ENCODE results near the gene RASSF4. TPM values are rescaled to one million over a fixed set of nuclear protein-coding genes. Genes with fewer than 3 reads are reported as not detected.

The RASSF4 gene
- total RNA-seq, 2 experiments from 2014 or later, result 0.50 to 1.2 TPM

DNA sequence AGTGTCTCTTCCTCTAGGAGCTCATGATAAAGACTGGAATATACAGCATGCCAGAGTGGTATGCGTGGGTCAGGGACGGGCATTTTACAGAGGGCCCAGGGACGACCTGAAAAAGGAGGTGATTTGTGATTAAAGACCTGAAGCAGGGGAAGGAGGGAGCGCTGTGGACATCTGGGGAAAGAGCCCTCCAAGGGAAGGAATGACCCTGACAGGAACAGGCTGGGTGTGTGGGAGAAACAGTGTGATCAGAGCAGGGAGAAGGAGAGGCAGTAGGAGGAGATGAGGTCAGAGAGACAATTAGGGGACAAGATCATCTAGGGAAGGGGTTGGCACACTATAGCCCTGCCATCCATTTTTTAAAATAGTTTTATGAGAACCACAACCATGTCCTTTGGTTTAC lies 3.4 kb upstream of the RASSF4 start:
- no peak for DNase-seq
- Mint-ChIP-seq H3K27me3 (no peaks in the 10 kb centered on the region), H3K9me3 (no peaks in the 10 kb centered on the region), H3K4me3 (no peak overlapping the region), H3K27ac (no peak overlapping the region), H3K4me1 (peaks cover 15% of the 10 kb centered on the region), H3K36me3 (ENCODE audit: low read depth) (peaks cover 8% of the 10 kb centered on the region)
- ChIA-PET POLR2A (no interaction called here), CTCF (no interaction called here)

- ChIA-PET POLR2A (no interaction called here), CTCF (no interaction called here)
- H3K27ac Mint-ChIP-seq, result no peak overlapping the region
- no peak for DNase-seq
- peaks cover 15% of the 10 kb centered on the region for H3K4me1 Mint-ChIP-seq
- H3K36me3 Mint-ChIP-seq (ENCODE audit: low read depth), result peaks cover 8% of the 10 kb centered on the region
- no peaks in the 10 kb centered on the region for H3K9me3 Mint-ChIP-seq
- H3K27me3 Mint-ChIP-seq, result no peaks in the 10 kb centered on the region
- H3K4me3 Mint-ChIP-seq, result no peak overlapping the region
Measured at GRCh38 chr10:44956717-44957706, 2.6 kb upstream of the RASSF4 start.

GRCh38 chr10:44958196-44958897 lies 1.3 kb upstream of the RASSF4 start:
- H3K27ac Mint-ChIP-seq, result no peak overlapping the region
- no peak for DNase-seq
- H3K4me1 Mint-ChIP-seq, result peaks cover 15% of the 10 kb centered on the region
- H3K4me3 Mint-ChIP-seq, result peak overlapping the region; percentile 79
- no peaks in the 10 kb centered on the region for H3K27me3 Mint-ChIP-seq
- CTCF ChIA-PET, result no interaction called here
- H3K9me3 Mint-ChIP-seq, result no peaks in the 10 kb centered on the region
- H3K36me3 Mint-ChIP-seq (ENCODE audit: low read depth), result peaks cover 8% of the 10 kb centered on the region
- POLR2A ChIA-PET, result interaction anchor here (0.9 to 1.8 kb wide), 4 partner anchors 8 to 16 kb away, joined by 3 to 4 read pairs (median 4); no protein-coding TSS in a partner anchor

DNA sequence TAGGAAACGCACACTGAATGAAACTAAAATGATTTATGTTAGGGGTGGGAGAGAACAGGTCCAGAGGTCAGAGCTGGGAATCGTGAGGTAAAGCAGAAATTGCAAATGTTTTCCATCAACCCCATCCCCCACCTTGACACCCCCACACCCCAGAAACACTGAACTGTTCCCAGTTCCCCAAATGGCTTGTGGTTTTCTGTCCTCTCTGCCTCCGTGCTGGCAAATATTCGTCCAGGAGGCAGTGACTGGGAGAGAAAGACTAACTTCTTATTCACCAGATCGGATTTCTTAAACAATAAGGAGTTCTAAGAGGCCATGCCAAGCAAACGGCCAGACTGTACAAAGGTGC lies 730 bp upstream of the RASSF4 start:
- peak overlapping the region; percentile 79 for H3K4me3 Mint-ChIP-seq

DNA sequence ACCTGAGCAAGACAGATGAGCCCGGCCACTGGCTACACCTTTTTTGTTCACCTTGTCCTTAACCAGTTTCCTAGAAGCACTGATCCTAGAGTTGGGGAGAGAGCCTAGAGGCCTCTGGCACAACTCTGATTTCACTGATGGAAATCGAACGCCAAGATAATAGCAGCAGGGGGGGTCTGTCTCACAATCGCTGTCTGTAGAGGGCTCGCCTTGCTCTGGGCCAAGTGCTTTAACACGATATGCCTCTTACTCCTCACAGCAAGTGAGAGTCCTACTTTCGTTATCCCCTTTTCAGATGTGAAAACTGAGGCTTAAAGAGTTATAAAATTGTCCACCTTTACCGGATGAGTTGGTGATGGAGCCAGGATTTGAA lies 472 bp downstream of the RASSF4 start:
- no peaks in the 10 kb centered on the region for H3K27me3 Mint-ChIP-seq
- H3K36me3 Mint-ChIP-seq (ENCODE audit: low read depth), result peaks cover 8% of the 10 kb centered on the region
- H3K4me3 Mint-ChIP-seq, result peak overlapping the region; percentile 58
- H3K27ac Mint-ChIP-seq, result no peak overlapping the region
- POLR2A ChIA-PET, result interaction anchor here (0.9 to 1.8 kb wide), 2 partner anchors 8 to 14 kb away, joined by 3 to 4 read pairs; no protein-coding TSS in a partner anchor
- no peaks in the 10 kb centered on the region for H3K9me3 Mint-ChIP-seq
- DNase-seq, result no peak
- CTCF ChIA-PET, result interaction anchor here (1.0 kb wide), 1 partner anchor 16 kb away, joined by 3 read pairs; no protein-coding TSS in a partner anchor
- H3K4me1 Mint-ChIP-seq, result peaks cover 15% of the 10 kb centered on the region

More for the DNA sequence above, 730 bp upstream of the RASSF4 start:
- Mint-ChIP-seq H3K4me1 (peaks cover 15% of the 10 kb centered on the region), H3K27me3 (no peaks in the 10 kb centered on the region), H3K36me3 (ENCODE audit: low read depth) (peaks cover 8% of the 10 kb centered on the region), H3K9me3 (no peaks in the 10 kb centered on the region), H3K27ac (peak overlapping the region; percentile 35)
- CTCF ChIA-PET, result interaction anchor here (0.9 kb wide), 1 partner anchor 26 kb away, joined by 3 read pairs; no protein-coding TSS in a partner anchor
- POLR2A ChIA-PET, result interaction anchor here (1.0 to 1.8 kb wide), 4 partner anchors 8 to 14 kb away, joined by 3 to 4 read pairs (median 4); no protein-coding TSS in a partner anchor
- no peak for DNase-seq

DNA sequence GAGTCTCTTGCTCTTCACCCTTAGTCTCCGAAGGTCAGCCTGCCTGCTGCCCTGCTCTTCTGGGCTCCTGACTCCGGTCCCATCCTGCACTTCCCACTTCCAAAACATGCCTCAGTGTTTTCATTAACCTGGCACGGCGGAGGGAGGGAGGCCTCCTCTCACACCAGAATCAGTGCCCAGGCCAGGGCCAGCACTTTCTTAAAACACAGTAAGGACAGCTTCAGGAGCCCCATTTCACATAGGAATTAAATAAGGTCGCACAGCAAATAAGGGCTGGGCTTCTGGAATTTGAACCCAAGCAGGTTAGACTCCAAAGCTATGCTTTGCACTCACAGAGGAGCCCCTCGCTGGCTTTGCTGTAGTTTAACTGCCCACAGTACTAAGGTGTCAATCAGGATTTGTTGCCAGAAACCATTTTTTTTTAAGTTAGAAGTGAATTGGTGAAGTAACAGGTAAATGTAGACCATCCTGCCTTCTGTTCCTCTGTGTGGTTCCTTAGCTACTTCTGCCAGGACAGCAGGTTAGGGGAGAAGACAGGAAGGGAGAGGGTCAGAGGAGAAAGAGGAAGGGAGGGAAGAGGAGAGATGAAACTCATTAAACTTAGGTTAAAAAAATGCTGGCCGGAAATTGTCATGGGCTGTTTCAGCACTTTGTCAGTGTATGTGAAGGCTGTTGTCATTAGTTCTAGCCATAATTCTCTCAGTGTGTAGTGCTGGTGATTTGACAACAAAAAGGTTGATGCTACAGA lies 1.1 kb downstream of the RASSF4 start:
- no peak for DNase-seq
- CTCF ChIA-PET, result no interaction called here
- H3K27me3 Mint-ChIP-seq, result no peaks in the 10 kb centered on the region
- no peak overlapping the region for H3K27ac Mint-ChIP-seq
- H3K9me3 Mint-ChIP-seq, result no peaks in the 10 kb centered on the region
- peaks cover 8% of the 10 kb centered on the region for H3K36me3 Mint-ChIP-seq (ENCODE audit: low read depth)
- peaks cover 15% of the 10 kb centered on the region for H3K4me1 Mint-ChIP-seq
- POLR2A ChIA-PET, result no interaction called here
- H3K4me3 Mint-ChIP-seq, result peak overlapping the region; percentile 58

- CTCF ChIA-PET, result no interaction called here
- POLR2A ChIA-PET, result no interaction called here
Measured at GRCh38 chr10:44961230-44961571, 1.6 kb downstream of the RASSF4 start.

GRCh38 chr10:44961931-44962750 lies 2.5 kb downstream of the RASSF4 start:
- ChIA-PET CTCF (interaction anchor here (0.6 kb wide), 1 partner anchor 12 kb away, joined by 3 read pairs; no protein-coding TSS in a partner anchor), POLR2A (interaction anchor here (1.2 kb wide), 1 partner anchor 20 kb away, joined by 3 read pairs; no protein-coding TSS in a partner anchor)
- H3K9me3 Mint-ChIP-seq, result no peaks in the 10 kb centered on the region
- no peak overlapping the region for H3K4me3 Mint-ChIP-seq
- H3K27ac Mint-ChIP-seq, result no peak overlapping the region
- no peaks in the 10 kb centered on the region for H3K36me3 Mint-ChIP-seq (ENCODE audit: low read depth)
- H3K27me3 Mint-ChIP-seq, result no peaks in the 10 kb centered on the region
- peak; percentile 11 for DNase-seq
- peaks cover 22% of the 10 kb centered on the region for H3K4me1 Mint-ChIP-seq

More at GRCh38 chr10:44961230-44961571, 1.6 kb downstream of the RASSF4 start:
- DNase-seq, result no peak
- H3K9me3 Mint-ChIP-seq, result no peaks in the 10 kb centered on the region
- peaks cover 6% of the 10 kb centered on the region for H3K36me3 Mint-ChIP-seq (ENCODE audit: low read depth)
- H3K27me3 Mint-ChIP-seq, result no peaks in the 10 kb centered on the region
- H3K4me3 Mint-ChIP-seq, result no peak overlapping the region
- H3K4me1 Mint-ChIP-seq, result peaks cover 19% of the 10 kb centered on the region
- no peak overlapping the region for H3K27ac Mint-ChIP-seq

DNA sequence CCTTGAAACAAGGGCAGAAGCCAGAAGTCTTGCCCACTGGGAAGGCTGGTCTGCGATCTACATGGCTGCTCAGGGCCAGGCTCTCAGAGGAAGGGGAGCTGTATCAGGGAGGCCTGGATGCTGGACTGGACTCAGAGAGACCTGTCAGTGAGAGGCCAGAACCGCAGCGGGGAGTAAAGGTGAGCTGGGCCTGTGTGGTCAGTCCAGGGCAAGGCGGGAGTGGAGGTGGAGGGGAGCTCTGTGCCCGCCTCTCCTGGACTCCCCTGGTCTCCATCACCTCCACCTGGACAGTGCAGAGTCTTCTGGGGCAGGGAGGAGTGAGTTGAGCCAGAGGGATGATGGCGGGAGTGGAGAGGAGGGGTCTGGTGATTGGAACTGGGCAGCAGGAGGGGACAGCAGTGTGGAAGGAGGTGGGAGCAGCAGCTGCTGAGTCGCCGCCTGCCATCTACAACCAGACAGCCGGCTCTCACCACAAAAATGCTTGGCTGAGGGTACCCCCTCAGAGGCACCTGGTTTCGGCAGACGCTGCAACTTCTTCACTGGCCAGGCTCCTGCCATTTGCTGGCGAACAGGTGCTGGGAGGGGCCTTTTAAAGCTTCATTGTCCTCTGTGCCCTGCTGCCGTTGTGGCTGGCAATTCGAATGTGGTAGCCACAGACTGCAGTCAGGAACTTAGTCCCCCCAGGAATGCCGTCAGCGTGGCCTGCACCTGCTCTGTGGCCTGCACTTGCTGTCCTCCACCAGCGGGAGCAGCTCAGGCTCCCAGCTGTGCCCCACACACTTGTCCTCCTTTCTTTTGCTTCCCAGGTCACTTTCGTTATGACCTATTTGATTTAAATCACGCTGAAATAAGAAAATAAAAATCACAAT lies 3.5 kb downstream of the RASSF4 start:
- H3K9me3 Mint-ChIP-seq, result no peaks in the 10 kb centered on the region
- no peak overlapping the region for H3K4me3 Mint-ChIP-seq
- no peak overlapping the region for H3K27ac Mint-ChIP-seq
- ChIA-PET CTCF (interaction anchor here (0.6 kb wide), 1 partner anchor 11 kb away, joined by 3 read pairs; no protein-coding TSS in a partner anchor), POLR2A (interaction anchor here (1.2 to 2.6 kb wide), 2 partner anchors 11 to 21 kb away, joined by 3 to 7 read pairs; no protein-coding TSS in a partner anchor)
- H3K27me3 Mint-ChIP-seq, result no peaks in the 10 kb centered on the region
- peaks cover 23% of the 10 kb centered on the region for H3K4me1 Mint-ChIP-seq
- no peaks in the 10 kb centered on the region for H3K36me3 Mint-ChIP-seq (ENCODE audit: low read depth)
- DNase-seq, result peak; percentile 8

- Mint-ChIP-seq H3K9me3 (no peaks in the 10 kb centered on the region), H3K27me3 (no peaks in the 10 kb centered on the region), H3K4me3 (no peak overlapping the region), H3K4me1 (peaks cover 23% of the 10 kb centered on the region), H3K36me3 (ENCODE audit: low read depth) (no peaks in the 10 kb centered on the region), H3K27ac (no peak overlapping the region)
- peak; percentile 12 for DNase-seq
- POLR2A ChIA-PET, result interaction anchor here (1.2 to 2.6 kb wide), 2 partner anchors 10 to 22 kb away, joined by 3 to 7 read pairs; no protein-coding TSS in a partner anchor
- CTCF ChIA-PET, result interaction anchor here (1.3 kb wide), 1 partner anchor 10 kb away, joined by 4 read pairs; no protein-coding TSS in a partner anchor
Measured at GRCh38 chr10:44963772-44964633, 4.4 kb downstream of the RASSF4 start.

Data from activated CD4-positive, alpha-beta memory T cell treated with anti-CD3 and anti-CD28 coated beads, Interleukin-2, amount 10 ng/mL, durations not matched to agents 7 days and 5 days (primary cell).